GM12872 (cell line): ENCODE measurements around the gene SHROOM3.

Experiments used
- TF ChIP-seq, protein P1 (sequence below): IDR thresholded peaks from 3 replicates; pipeline ENCODE4 v1.5.1; 2011; ENCODE audit warnings: low read depth, mild to moderate bottlenecking, low read length, moderate library complexity; ENCODE audit not compliant: insufficient read depth

SHROOM3 gene

GRCh38 chr4:76831711-76832373 lies 396.8 kb downstream of the SHROOM3 start:
- TF ChIP-seq, protein P1, sequence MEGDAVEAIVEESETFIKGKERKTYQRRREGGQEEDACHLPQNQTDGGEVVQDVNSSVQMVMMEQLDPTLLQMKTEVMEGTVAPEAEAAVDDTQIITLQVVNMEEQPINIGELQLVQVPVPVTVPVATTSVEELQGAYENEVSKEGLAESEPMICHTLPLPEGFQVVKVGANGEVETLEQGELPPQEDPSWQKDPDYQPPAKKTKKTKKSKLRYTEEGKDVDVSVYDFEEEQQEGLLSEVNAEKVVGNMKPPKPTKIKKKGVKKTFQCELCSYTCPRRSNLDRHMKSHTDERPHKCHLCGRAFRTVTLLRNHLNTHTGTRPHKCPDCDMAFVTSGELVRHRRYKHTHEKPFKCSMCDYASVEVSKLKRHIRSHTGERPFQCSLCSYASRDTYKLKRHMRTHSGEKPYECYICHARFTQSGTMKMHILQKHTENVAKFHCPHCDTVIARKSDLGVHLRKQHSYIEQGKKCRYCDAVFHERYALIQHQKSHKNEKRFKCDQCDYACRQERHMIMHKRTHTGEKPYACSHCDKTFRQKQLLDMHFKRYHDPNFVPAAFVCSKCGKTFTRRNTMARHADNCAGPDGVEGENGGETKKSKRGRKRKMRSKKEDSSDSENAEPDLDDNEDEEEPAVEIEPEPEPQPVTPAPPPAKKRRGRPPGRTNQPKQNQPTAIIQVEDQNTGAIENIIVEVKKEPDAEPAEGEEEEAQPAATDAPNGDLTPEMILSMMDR, result no peak
